Epithelial cell of proximal tubule (primary cell): ENCODE results near the gene DMRTC2. TPM values are rescaled to one million over a fixed set of nuclear protein-coding genes. Genes with fewer than 3 reads are reported as not detected.

Source experiments
- DNase-seq: peaks from one replicate; pipeline ENCODE4 v3.0.0-alpha.2; 2011; ENCODE audit warnings: low read depth
- H3K4me3 ChIP-seq: 2 replicates; pipeline ENCODE4 v1.5.1; 2011; ENCODE audit warnings: low read depth, mild to moderate bottlenecking, low read length
- total RNA-seq: library from RNA; depleted of rRNA; stranded (reverse); fragments of >200 nt; gene quantifications from 2 replicates; pipeline ENCODE4 v1.2.3, GENCODE V29; 2015
- TF ChIP-seq, protein P1 (sequence below): conservative IDR thresholded peaks from 2 replicates; pipeline ENCODE4 v1.5.1; 2012; ENCODE audit warnings: low read depth, mild to moderate bottlenecking, low read length

The DMRTC2 gene
- total RNA-seq, 1 donor from 2014 or later: not detected

DNA sequence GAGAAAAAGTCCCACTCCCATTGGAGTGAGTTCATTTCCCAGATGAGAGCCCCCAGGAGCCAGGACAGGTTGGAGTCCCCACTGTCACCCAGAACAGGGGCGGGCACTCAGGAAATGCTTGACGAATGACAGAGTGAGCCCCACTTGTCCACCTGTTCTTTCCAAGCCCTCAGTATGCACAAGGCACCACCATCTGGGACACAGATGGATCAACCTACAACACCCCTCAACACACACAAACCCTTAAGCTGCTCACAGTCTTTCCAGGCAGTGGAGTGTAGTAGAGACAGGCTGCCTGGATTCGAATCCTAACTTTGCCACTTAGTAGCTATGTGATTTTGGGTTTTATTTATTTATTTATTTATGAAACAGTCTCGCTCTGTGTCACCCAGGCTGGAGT lies 46.1 kb downstream of the DMRTC2 start:
- TF ChIP-seq, protein P1, sequence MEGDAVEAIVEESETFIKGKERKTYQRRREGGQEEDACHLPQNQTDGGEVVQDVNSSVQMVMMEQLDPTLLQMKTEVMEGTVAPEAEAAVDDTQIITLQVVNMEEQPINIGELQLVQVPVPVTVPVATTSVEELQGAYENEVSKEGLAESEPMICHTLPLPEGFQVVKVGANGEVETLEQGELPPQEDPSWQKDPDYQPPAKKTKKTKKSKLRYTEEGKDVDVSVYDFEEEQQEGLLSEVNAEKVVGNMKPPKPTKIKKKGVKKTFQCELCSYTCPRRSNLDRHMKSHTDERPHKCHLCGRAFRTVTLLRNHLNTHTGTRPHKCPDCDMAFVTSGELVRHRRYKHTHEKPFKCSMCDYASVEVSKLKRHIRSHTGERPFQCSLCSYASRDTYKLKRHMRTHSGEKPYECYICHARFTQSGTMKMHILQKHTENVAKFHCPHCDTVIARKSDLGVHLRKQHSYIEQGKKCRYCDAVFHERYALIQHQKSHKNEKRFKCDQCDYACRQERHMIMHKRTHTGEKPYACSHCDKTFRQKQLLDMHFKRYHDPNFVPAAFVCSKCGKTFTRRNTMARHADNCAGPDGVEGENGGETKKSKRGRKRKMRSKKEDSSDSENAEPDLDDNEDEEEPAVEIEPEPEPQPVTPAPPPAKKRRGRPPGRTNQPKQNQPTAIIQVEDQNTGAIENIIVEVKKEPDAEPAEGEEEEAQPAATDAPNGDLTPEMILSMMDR: no peak
- no peak for DNase-seq
- no peak overlapping the region for H3K4me3 ChIP-seq

DNA sequence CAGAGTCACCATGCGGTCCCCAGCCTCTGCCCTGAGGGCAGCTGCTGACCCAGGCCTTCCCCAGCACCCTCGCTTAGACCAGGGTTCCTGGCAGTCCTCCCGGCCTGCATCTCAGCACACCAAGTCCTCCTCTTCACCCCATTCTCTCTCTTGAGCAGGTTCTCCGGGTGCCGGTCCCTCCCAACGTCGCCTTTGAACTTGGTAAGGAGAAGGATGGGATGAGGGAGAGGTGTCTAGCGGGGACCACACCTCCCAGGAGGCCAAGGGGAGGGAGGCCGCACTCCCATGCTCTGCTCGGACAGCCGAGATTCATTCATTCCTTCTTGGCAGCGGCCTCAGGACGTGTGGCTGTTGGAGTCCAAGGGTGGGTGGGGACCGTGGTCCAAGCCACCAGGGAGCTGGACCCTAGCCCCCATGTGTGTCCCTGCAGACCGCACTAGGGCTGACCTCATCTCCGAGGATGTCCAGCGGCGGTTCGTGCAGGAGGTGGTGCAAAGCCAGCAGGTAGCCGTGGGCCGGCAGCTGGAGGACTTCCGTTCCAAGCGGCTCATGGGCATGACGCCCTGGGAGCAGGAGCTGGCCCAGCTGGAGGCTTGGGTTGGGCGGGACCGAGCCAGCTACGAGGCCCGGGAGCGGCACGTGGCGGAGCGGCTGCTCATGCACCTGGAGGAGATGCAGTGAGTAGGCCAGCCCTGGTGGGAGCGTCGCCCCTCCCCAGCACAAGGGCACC lies 47.5 kb downstream of the DMRTC2 start:
- TF ChIP-seq, protein P1: no peak
- DNase-seq: no peak
- H3K4me3 ChIP-seq: no peak overlapping the region

DNA sequence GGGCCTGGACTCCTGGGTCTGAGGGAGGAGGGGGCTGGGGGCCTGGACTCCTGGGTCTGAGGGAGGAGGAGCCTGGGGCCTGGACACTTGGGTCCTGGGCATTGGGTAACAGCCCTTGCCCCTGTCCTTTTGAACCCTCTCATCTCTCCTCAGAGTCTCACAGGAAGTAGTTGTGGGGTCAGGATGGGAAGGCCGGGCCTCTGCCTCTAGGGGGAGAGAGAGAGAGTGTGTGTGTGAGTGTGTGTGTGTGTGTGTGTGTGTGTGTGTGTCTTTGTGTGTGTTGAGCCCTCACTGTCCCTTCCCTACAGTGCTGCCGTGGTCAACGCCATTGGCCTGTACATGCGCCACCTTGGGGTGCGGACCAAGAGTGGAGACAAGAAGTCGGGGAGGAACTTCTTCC lies 49.1 kb downstream of the DMRTC2 start:
- no peak overlapping the region for H3K4me3 ChIP-seq
- no peak for DNase-seq
- TF ChIP-seq, protein P1: no peak

DNA sequence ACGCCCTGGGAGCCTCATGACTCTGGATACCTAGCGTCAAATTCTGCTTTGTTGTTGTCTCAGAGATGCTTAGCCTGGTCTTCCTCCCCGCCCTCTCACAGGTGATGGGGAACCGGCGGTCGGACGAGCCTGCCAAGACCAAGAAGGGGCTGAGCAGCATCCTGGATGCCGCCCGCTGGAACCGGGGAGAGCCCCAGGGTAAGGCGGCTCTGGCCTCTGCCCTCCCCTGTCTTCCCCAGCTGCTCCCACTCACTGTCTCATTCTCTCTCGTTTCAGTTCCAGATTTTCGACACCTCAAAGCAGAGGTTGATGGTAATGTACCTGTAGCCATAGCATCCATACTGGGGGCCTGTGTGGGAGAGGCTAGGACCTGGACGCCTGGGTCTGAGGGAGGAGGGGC lies 49.5 kb downstream of the DMRTC2 start:
- TF ChIP-seq, protein P1: no peak
- no peak for DNase-seq
- H3K4me3 ChIP-seq: no peak overlapping the region

DNA sequence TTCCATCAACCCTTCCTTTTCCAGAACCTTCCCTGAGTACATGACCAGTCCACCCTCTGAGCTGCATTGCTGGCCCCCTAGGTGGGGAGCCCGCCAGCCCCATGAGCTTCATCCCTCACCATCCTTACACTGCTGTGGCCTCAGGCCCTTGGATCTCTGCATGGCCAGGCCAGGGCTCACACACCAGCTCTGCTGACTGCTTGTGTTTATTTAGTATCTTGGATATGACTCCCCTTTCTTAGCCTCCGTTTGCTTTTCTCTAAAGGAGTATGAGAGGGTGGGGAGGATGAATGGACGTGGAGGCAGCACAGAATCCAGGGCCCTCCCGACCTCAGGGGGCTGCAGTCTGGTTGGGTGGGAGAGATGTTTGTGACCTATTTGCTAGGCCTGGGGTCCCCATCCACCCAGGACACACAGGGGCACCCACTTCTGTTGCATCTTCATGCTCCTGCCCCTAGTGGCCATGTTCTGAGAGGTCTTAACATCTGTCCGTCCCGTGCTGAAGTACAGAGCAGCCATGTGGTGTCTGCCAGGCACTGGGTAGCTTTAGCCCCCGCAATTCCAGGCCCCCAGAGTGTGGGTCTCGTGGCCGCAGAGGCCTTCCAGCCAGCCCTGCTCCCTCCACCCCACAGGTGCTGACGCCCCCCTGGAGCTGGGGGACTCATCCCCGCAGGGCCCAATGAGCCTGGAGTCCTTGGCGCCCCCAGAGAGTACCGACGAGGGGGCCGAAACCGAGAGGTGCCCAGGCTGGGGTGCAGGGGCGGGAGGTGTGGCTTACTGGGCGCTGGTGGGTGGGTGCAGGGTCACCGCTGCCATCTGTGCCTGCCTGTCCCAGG lies 51.1 kb downstream of the DMRTC2 start:
- TF ChIP-seq, protein P1: peak; percentile 42
- DNase-seq: no peak
- H3K4me3 ChIP-seq: no peak overlapping the region

DNA sequence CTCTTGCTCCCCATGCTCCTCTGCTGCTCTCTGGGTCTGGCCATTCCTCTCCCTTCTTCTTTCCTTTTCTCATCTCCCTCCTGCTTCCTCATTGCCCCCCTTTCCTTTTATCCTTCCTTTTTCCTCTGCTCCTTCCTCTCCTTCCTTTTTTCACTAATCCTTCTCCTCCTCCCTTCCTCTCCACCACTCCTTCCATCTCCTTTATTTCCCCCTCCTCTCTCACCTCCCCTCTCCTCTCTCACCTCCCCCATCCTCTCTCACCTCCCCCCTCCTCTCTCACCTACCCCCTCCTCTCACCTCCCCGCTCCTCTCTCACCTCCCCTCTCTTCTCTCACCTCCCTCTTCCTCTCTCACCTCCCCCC lies 51.7 kb downstream of the DMRTC2 start:
- no peak overlapping the region for H3K4me3 ChIP-seq
- TF ChIP-seq, protein P1: no peak
- no peak for DNase-seq
